Activated CD8-positive, alpha-beta T cell treated with anti-CD3 and anti-CD28 coated beads, Interleukin-2, amount 10 ng/mL, durations not matched to agents 7 days and 5 days (primary cell): ENCODE data around the gene E2F4. TPM values are rescaled to one million over a fixed set of nuclear protein-coding genes. Genes with fewer than 3 reads are reported as not detected.

Source experiments
- ATAC-seq: fragments of 150-1000 bp; cut with Tn5 transposase; one replicate; pipeline ENCODE4 v1.10.0; 2021; ENCODE audit warnings: moderate library complexity
- CTCF ChIA-PET: fragments of 350-600 bp; sonication (Branson Sonifier 250); formaldehyde crosslinking; loops from one replicate; lab custom pipeline; 2021; ENCODE audit warnings: antibody characterized with exemption; lab: Charles Lee
- POLR2A ChIA-PET: fragments of 350-600 bp; sonication (Branson Sonifier 250); formaldehyde crosslinking; loops from one replicate; lab custom pipeline; 2021; ENCODE audit warnings: antibody characterized with exemption; lab: Charles Lee
- DNase-seq: peaks from one replicate; pipeline ENCODE4 v3.0.0-alpha.2; 2020
- H3K27ac Mint-ChIP-seq: one replicate; pipeline ENCODE4 v1.8.0; 2021; ENCODE audit warnings: mild to moderate bottlenecking, mixed read lengths
- H3K27me3 Mint-ChIP-seq: one replicate; pipeline ENCODE4 v1.8.0; 2021; ENCODE audit warnings: low read depth, mixed read lengths
- H3K36me3 Mint-ChIP-seq: one replicate; pipeline ENCODE4 v1.8.0; 2021; ENCODE audit warnings: low read depth, mixed read lengths
- H3K4me1 Mint-ChIP-seq: one replicate; pipeline ENCODE4 v1.8.0; 2021; ENCODE audit warnings: low read depth, mixed read lengths
- H3K4me3 Mint-ChIP-seq: one replicate; pipeline ENCODE4 v1.8.0; 2021; ENCODE audit warnings: mild to moderate bottlenecking, mixed read lengths
- H3K9me3 Mint-ChIP-seq: one replicate; pipeline ENCODE4 v1.8.0; 2022; ENCODE audit warnings: mixed read lengths; ENCODE audit not compliant: insufficient read depth
- total RNA-seq, 2 experiments: library from RNA; stranded (reverse); gene quantifications; one replicate each; pipeline ENCODE4 v1.2.3, GENCODE V29; 2021

Gene E2F4
- total RNA-seq, 2 experiments from 2014 or later: 134 to 138 TPM

DNA sequence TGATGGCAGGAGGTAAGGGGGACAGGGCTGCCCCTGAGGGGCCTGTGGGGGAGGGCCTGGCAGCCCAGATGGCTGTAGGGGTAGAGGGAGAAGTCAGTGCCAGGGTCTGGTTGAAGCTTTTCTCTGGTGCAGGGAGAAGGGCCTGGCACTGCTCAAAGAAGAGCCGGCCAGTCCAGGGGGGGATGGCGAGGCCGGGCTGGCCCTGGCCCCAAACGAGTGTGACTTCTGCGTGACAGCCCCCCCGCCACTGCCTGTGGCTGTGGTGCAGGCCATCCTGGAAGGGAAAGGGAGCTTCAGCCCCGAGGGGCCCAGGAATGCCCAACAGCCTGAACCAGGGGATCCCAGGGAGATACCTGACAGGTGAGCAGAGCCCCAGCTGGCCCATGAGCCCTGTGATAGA is 24.4 kb upstream of the E2F4 start:
- ChIA-PET POLR2A (no interaction called here), CTCF (interaction anchor here (1.2 to 3.2 kb wide), 5 partner anchors 8 to 214 kb away, joined by 3 to 15 read pairs (median 9); no protein-coding TSS in a partner anchor)
- Mint-ChIP-seq H3K27me3 (peaks cover 56% of the 10 kb centered on the region), H3K4me1 (peaks cover 56% of the 10 kb centered on the region), H3K36me3 (peaks cover 8% of the 10 kb centered on the region), H3K27ac (no peak overlapping the region), H3K4me3 (no peak overlapping the region), H3K9me3 (no peaks in the 10 kb centered on the region)
- no peak for DNase-seq
- no peak for ATAC-seq

DNA sequence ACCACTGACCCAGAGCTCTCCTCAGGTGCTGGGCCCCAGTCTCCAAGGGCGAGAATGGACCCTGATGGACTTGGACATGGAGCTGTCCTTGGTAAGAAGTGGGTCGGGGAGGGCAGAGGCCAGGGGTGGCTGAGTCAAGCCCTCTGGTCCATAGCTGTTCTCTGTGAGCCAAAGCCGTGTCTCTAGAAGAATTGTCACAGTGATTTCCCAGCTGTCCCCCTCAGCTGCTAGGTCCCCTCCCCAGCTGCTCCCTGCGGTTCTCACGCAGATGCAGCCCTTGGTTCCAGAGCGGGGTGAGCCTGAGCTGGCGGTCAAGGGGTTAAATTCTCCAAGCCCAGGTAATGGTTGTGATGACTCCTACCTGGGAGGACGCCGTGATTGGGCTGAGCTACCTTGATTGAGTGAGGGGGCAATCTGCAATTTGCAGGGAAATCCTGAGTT is 22.9 kb upstream of the E2F4 start:
- Mint-ChIP-seq H3K9me3 (no peaks in the 10 kb centered on the region), H3K27ac (no peak overlapping the region), H3K27me3 (peaks cover 62% of the 10 kb centered on the region), H3K4me1 (peaks cover 59% of the 10 kb centered on the region), H3K4me3 (no peak overlapping the region), H3K36me3 (peaks cover 9% of the 10 kb centered on the region)
- ChIA-PET POLR2A (interaction anchor here (1.7 kb wide), 1 partner anchor 58 kb away, joined by 3 read pairs; the partner anchor contains the start of gene TMEM208), CTCF (interaction anchor here (0.9 to 3.2 kb wide), 11 partner anchors 8 to 215 kb away, joined by 3 to 17 read pairs (median 4); partner anchors contain the start of genes CES3 and FBXL8)
- DNase-seq: no peak
- no peak for ATAC-seq

DNA sequence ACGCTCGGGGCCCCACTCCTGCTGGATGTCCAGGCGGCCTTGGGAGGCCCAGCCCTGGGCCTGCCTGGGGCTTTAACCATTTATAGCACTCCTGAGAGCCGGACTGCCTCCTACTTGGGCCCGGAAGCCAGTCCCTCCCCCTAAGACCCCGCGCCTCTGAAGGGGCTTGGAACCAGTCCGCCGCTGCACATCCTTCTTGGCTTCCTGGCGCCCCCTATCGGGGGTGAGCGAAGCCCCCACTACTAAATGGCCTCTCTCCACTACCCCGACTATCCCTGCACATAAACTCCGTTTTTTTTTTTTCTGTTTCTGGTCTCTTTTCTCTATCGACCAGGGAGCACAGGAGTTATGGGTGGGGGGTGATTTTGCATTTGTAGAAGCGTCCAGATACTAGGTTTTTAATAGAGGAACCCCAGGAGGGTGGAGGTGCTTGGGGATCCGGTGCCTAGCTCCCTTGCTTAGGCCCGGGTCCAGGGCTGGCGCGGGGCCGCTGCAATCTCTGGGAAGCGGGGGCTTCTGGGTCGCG is 22.2 kb upstream of the E2F4 start:
- DNase-seq (peak; percentile 59), ATAC-seq (no peak)
- ChIA-PET POLR2A (interaction anchor here (0.6 to 1.7 kb wide), 3 partner anchors 10 to 141 kb away, joined by 3 read pairs; partner anchors contain the start of genes CBFB, FBXL8, TMEM208 and TRADD), CTCF (interaction anchor here (0.9 to 3.2 kb wide), 11 partner anchors 8 to 152 kb away, joined by 3 to 17 read pairs (median 4); partner anchors contain the start of gene FBXL8)
- H3K36me3 Mint-ChIP-seq: peaks cover 9% of the 10 kb centered on the region
- peak overlapping the region; percentile 76 for H3K4me3 Mint-ChIP-seq
- H3K4me1 Mint-ChIP-seq: peaks cover 61% of the 10 kb centered on the region
- peak overlapping the region; percentile 13 for H3K27ac Mint-ChIP-seq
- peaks cover 59% of the 10 kb centered on the region for H3K27me3 Mint-ChIP-seq
- no peaks in the 10 kb centered on the region for H3K9me3 Mint-ChIP-seq

DNA sequence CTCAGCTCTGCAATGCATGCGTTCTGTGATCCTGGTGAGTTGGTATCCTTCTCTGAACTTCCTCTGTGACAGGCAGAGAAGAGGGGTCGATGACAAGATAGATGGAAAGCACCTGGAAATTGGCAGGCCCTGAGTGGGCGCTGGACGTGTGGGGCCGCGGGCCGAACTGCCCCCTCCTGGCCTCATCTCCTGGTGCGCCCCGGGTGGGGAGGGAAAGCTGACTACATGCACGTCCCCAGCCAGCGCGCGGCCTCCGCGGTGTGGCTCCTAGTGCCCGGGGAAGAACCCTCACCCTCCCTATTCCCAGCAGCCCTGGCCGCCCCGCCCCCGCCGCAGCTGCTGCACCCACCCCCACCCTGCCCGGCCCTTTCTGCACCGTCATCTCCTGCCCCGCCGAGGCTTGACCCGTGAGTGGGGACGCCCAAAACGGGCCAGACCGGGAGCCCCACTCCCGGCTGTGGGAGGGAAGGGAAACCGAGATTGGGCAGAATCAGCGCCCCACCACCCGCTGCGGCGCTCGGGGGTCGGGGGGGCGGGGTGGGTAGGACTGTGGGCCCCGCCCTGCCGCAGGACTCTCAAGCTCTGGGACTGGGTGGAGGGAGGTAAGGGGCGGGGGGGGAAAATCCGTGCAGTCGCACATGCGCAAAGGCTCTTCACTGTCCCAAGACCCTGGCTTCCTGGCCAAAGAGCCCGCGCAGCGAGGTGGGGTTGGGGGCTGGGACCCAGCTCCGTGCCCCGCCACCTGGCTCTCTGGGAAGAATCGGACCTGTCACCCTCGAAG is 21.6 kb upstream of the E2F4 start, which contains the start of gene NOL3:
Gene NOL3 (plus strand): TSS at position 371 of the 781 bp plus-strand sequence.
- H3K27ac Mint-ChIP-seq: peak within 1 kb of the TSS; percentile 13

DNA sequence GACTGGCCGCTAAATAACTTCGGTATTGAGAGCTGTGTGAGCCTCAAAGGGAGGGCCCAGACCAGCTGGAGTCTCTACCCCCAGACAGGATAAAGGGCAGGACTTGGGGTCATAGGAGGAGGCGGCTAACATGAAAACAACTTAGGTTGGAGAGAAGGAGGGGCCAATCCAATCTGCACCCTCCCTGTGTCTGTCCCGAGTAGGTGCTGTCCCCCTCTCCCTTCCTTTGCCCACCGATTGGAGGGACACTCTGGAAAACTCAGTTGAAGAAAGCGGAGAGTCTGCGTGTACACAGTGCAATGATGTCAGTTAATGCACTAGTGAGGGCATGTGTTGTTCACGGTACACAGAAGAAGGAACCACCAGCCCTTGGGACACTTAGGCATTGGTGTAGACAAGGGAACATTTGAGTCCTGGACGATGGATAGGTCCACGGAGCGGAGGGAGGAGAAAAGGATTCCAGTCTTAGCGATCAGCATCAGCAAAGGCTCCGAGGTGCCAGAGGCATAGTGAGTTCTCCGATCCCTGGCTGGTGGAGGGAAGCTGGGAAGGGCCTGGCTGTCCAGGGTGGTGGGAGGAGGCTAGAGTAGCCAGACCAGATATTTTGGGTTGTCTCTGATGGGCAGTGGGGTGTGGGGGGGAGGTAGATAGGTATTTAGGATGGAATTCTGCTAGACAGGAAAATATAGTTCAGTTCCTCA is 20.9 kb upstream of the E2F4 start:
- DNase-seq (no peak), ATAC-seq (no peak)
- H3K4me3 Mint-ChIP-seq: peak overlapping the region; percentile 42
- no peak overlapping the region for H3K27ac Mint-ChIP-seq
- peaks cover 10% of the 10 kb centered on the region for H3K36me3 Mint-ChIP-seq
- no peaks in the 10 kb centered on the region for H3K9me3 Mint-ChIP-seq
- peaks cover 59% of the 10 kb centered on the region for H3K4me1 Mint-ChIP-seq
- POLR2A ChIA-PET: interaction anchor here (0.7 kb wide), 1 partner anchor 12 kb away, joined by 3 read pairs; no protein-coding TSS in a partner anchor
- H3K27me3 Mint-ChIP-seq: peaks cover 49% of the 10 kb centered on the region
- CTCF ChIA-PET: interaction anchor here (0.7 to 3.2 kb wide), 6 partner anchors 11 to 118 kb away, joined by 3 to 17 read pairs (median 8); partner anchors contain the start of gene FBXL8

More for the DNA sequence above, 21.6 kb upstream of the E2F4 start, which contains the start of gene NOL3:
- Mint-ChIP-seq H3K4me3 (peak within 1 kb of the TSS; percentile 76), H3K4me1 (peaks cover 60% of the 10 kb centered on the region), H3K27me3 (peaks cover 53% of the 10 kb centered on the region), H3K9me3 (no peaks in the 10 kb centered on the region), H3K36me3 (peaks cover 7% of the 10 kb centered on the region)
- CTCF ChIA-PET: interaction anchor here (0.7 to 3.2 kb wide), 11 partner anchors 8 to 152 kb away, joined by 3 to 17 read pairs (median 4); partner anchors contain the start of gene FBXL8
- POLR2A ChIA-PET: interaction anchor here (0.6 to 1.7 kb wide), 3 partner anchors 11 to 142 kb away, joined by 3 read pairs; partner anchors contain the start of genes CBFB and TMEM208
- peak; percentile 25 for ATAC-seq
- DNase-seq: peak; percentile 65

DNA sequence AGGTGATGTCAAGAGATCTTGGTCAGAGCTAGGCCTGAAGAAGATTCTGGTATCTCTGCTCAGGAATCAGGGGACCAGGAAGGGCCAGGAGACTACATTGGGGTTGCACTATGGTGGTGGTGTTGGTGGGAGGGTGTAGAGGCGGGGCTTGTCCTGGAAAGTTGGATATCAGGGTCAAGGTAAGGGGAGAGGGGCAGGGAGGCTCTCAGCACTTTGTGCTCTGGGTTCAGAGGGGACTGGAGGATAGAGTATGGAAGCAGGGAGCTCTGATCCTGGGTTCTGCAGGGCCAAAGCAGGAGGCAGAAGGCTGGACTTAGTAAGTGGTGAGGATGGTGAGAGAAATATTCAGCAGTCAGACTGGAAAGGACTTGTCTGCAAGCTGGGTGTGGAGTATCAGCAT is 18.6 kb upstream of the E2F4 start:
- Mint-ChIP-seq H3K27ac (peak overlapping the region; percentile 63), H3K9me3 (no peaks in the 10 kb centered on the region), H3K27me3 (peaks cover 42% of the 10 kb centered on the region), H3K4me1 (peaks cover 61% of the 10 kb centered on the region), H3K4me3 (peak overlapping the region; percentile 74), H3K36me3 (peaks cover 18% of the 10 kb centered on the region)
- CTCF ChIA-PET: interaction anchor here (0.6 to 6.6 kb wide), 8 partner anchors 11 to 465 kb away, joined by 3 to 47 read pairs (median 5); partner anchors contain the start of genes FBXL8, MATCAP1 and TRADD
- ATAC-seq (no peak), DNase-seq (no peak)
- POLR2A ChIA-PET: interaction anchor here (1.1 to 3.2 kb wide), 3 partner anchors 9 to 13 kb away, joined by 3 to 13 read pairs (median 3); partner anchors contain the start of genes FBXL8, HSF4 and TRADD

DNA sequence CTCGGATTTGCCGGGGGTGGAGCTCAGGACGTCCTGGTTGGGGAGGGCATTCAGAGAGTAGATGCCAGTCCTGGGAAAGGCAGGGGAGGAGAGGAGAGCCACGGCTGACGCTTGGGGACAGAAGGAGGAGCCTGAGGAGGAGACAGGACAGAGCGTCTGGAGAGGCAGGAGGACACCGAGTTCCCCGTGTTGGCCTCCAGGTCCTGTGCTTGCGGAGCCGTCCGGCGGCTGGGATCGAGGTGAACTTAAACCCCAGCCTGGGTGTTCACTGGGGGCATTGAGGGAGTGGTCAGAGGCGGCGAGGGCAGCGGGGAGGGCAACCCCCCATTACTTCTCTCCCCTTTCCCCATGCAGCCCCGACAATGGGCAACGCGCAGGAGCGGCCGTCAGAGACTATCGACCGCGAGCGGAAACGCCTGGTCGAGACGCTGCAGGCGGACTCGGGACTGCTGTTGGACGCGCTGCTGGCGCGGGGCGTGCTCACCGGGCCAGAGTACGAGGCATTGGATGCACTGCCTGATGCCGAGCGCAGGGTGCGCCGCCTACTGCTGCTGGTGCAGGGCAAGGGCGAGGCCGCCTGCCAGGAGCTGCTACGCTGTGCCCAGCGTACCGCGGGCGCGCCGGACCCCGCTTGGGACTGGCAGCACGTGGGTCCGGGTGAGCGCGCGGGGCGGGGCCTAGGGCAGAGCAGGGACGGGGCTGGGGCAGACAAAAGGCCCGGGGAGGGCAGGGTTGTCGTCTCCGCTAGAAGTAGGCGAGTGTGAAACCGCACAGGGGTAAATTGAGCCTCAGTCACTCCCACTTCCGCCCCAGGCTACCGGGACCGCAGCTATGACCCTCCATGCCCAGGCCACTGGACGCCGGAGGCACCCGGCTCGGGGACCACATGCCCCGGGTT is 17.9 kb upstream of the E2F4 start:
- ATAC-seq (peak; percentile 77), DNase-seq (peak; percentile 76)
- peaks cover 42% of the 10 kb centered on the region for H3K27me3 Mint-ChIP-seq
- H3K27ac Mint-ChIP-seq: peak overlapping the region; percentile 47
- ChIA-PET CTCF (interaction anchor here (0.6 to 6.6 kb wide), 7 partner anchors 11 to 466 kb away, joined by 3 to 47 read pairs (median 6); partner anchors contain the start of genes FBXL8, MATCAP1 and TRADD), POLR2A (interaction anchor here (0.6 to 3.2 kb wide), 6 partner anchors 10 to 162 kb away, joined by 3 to 13 read pairs (median 4); partner anchors contain the start of genes FBXL8, HSF4 and TRADD)
- no peaks in the 10 kb centered on the region for H3K9me3 Mint-ChIP-seq
- H3K4me1 Mint-ChIP-seq: peaks cover 67% of the 10 kb centered on the region
- peaks cover 20% of the 10 kb centered on the region for H3K36me3 Mint-ChIP-seq
- peak overlapping the region; percentile 74 for H3K4me3 Mint-ChIP-seq

DNA sequence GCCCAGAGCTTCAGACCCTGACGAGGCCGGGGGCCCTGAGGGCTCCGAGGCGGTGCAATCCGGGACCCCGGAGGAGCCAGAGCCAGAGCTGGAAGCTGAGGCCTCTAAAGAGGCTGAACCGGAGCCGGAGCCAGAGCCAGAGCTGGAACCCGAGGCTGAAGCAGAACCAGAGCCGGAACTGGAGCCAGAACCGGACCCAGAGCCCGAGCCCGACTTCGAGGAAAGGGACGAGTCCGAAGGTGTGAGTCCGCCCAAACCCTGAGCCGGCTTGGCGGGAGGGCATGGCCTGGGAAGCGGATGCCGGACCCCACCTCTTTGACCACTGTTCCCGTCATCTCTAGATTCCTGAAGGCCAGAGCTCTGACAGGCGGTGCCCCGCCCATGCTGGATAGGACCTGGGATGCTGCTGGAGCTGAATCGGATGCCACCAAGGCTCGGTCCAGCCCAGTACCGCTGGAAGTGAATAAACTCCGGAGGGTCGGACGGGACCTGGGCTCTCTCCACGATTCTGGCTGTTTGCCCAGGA is 17.2 kb upstream of the E2F4 start:
- Mint-ChIP-seq H3K27me3 (peaks cover 41% of the 10 kb centered on the region), H3K27ac (no peak overlapping the region), H3K9me3 (no peaks in the 10 kb centered on the region), H3K4me1 (peaks cover 62% of the 10 kb centered on the region), H3K4me3 (no peak overlapping the region), H3K36me3 (peaks cover 22% of the 10 kb centered on the region)
- CTCF ChIA-PET: interaction anchor here (1.3 to 6.6 kb wide), 6 partner anchors 8 to 197 kb away, joined by 3 to 47 read pairs (median 18); partner anchors contain the start of genes FBXL8, MATCAP1 and TRADD
- DNase-seq: no peak
- POLR2A ChIA-PET: interaction anchor here (2.2 to 3.2 kb wide), 2 partner anchors 11 to 15 kb away, joined by 11 to 13 read pairs; partner anchors contain the start of genes FBXL8 and TRADD
- no peak for ATAC-seq

DNA sequence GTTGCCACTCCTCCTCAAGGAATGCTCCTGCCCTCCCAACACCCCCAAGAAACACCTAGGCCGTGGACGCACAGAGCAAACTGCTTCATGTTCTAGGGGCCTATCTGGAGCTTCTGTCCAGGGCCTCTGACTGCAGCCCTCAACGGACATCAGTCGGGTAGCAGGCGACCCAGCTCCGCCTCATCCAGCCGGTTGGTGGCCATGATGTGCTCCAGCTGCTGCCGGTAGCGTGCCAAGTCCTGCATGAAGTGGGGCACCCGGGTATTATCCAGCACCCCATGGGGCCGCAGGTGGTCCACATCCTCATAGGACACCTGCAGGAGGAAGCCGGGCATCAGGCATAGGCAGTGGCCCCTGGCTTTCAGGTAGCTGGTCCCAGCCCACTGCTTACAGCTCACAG is 15.3 kb upstream of the E2F4 start:
- ATAC-seq: no peak
- Mint-ChIP-seq H3K9me3 (no peaks in the 10 kb centered on the region), H3K36me3 (peaks cover 22% of the 10 kb centered on the region), H3K27me3 (peaks cover 29% of the 10 kb centered on the region), H3K27ac (no peak overlapping the region), H3K4me1 (peaks cover 50% of the 10 kb centered on the region), H3K4me3 (no peak overlapping the region)
- ChIA-PET CTCF (interaction anchor here (0.8 to 6.6 kb wide), 9 partner anchors 8 to 296 kb away, joined by 3 to 47 read pairs (median 6); partner anchors contain the start of genes FBXL8, MATCAP1, PDP2 and TRADD), POLR2A (interaction anchor here (1.0 to 2.2 kb wide), 4 partner anchors 12 to 69 kb away, joined by 3 to 11 read pairs (median 4); partner anchors contain the start of genes FBXL8 and TRADD)
- DNase-seq: no peak
